HG03378 (cell line): ENCODE data around the gene GMDS.
A peak's percentile ranks its signal among the peaks of the same experiment; 100 is the strongest.

Source experiments
- ATAC-seq: cut with Tn5 transposase; IDR thresholded peaks from one replicate; pipeline ENCODE4 v1.9.1; 2021; ENCODE audit warnings: mild to moderate bottlenecking, moderate library complexity; ENCODE audit not compliant: unreplicated experiment

Gene GMDS

GRCh38 chr6:2245103-2245876 is at the start of gene GMDS:
GMDS (minus strand) TSS chr6:2245605.
- ATAC-seq, result peak; percentile 58

- no peak for ATAC-seq
Measured at GRCh38 chr6:2285510-2285909, 40.1 kb upstream of the GMDS start.

GRCh38 chr6:2275892-2276242 is 30.5 kb upstream of the GMDS start:
- ATAC-seq, result no peak

- ATAC-seq, result no peak
Measured at GRCh38 chr6:2274981-2275891, 29.8 kb upstream of the GMDS start.

- ATAC-seq, result no peak
Measured at GRCh38 chr6:2272696-2273095, 27.3 kb upstream of the GMDS start.

GRCh38 chr6:2270054-2270453 is 24.6 kb upstream of the GMDS start:
- no peak for ATAC-seq

- no peak for ATAC-seq
Measured at GRCh38 chr6:2266841-2267240, 21.4 kb upstream of the GMDS start.

- ATAC-seq, result no peak
Measured at GRCh38 chr6:2266031-2266795, 20.8 kb upstream of the GMDS start.

- no peak for ATAC-seq
Measured at GRCh38 chr6:2264932-2265331, 19.5 kb upstream of the GMDS start.

GRCh38 chr6:2263896-2264295 is 18.5 kb upstream of the GMDS start:
- no peak for ATAC-seq

- no peak for ATAC-seq
Measured at GRCh38 chr6:2259574-2259973, 14.2 kb upstream of the GMDS start.

- no peak for ATAC-seq
Measured at GRCh38 chr6:2259002-2259494, 13.6 kb upstream of the GMDS start.

- no peak for ATAC-seq
Measured at GRCh38 chr6:2258112-2258511, 12.7 kb upstream of the GMDS start.

GRCh38 chr6:2257363-2257762 is 12.0 kb upstream of the GMDS start:
- no peak for ATAC-seq

GRCh38 chr6:2254747-2255146 is 9.3 kb upstream of the GMDS start:
- ATAC-seq, result no peak

- ATAC-seq, result no peak
Measured at GRCh38 chr6:2249126-2249525, 3.7 kb upstream of the GMDS start.

GRCh38 chr6:2247664-2248063 is 2.3 kb upstream of the GMDS start:
- ATAC-seq, result no peak

- peak; percentile 20 for ATAC-seq
Measured at GRCh38 chr6:2245877-2246863, 765 bp upstream of the GMDS start.

- ATAC-seq, result peak; percentile 9
Measured at GRCh38 chr6:2244261-2245102, 923 bp downstream of the GMDS start.
